ENCODE results near the gene IP6K3. TPM values are rescaled to one million over a fixed set of nuclear protein-coding genes. Genes with fewer than 3 reads are reported as not detected.

Gene IP6K3
- total and polyA plus RNA-seq, 4 experiments from 2014 or later = not detected

GRCh38 chr6:33730611-33731010 is 16.1 kb downstream of the IP6K3 start:
- Mint-ChIP-seq H3K36me3 (no peaks in the 10 kb centered on the region), H3K4me1 (peaks cover 0 to 6% (median 0%) of the 10 kb centered on the region in 4 donors), H3K4me3 (no peak overlapping the region), H3K27ac (no peak overlapping the region), H3K9me3 (peaks cover 0 to 3% (median 0%) of the 10 kb centered on the region in 8 donors), H3K27me3 (peaks cover 2 to 5% of the 10 kb centered on the region in 2 donors)
- POLR2A ChIA-PET (ENCODE audit: partially characterized antibody) = no interaction called here
- no peaks in the 10 kb centered on the region for H3K9me3 ChIP-seq (ENCODE audit: control insufficient read depth in 1 of 2, low read length in 2 of 2)
- no peaks in the 10 kb centered on the region for H3K4me1 ChIP-seq (ENCODE audit: insufficient read depth, low read length)
- DNase-seq = no peak
- CTCF ChIA-PET (ENCODE audit: partially characterized antibody) = no interaction called here
- H3K4me3 ChIP-seq (ENCODE audit: low read length in 2 of 2) = no peak overlapping the region
- no peak overlapping the region for H3K27ac ChIP-seq (ENCODE audit: low read depth, low read length)
- intact Hi-C loops (cut with micrococcal nuclease) = no loop called here
- no peaks in the 10 kb centered on the region for H3K36me3 ChIP-seq (ENCODE audit: insufficient read depth, low read length)
- H3K27me3 ChIP-seq (ENCODE audit: insufficient read depth, low read length) = no peaks in the 10 kb centered on the region

- DNase-seq = no peak
- H3K27ac Mint-ChIP-seq = peak overlapping the region in 1 of 7 donors; percentile 2
Measured at GRCh38 chr6:33729059-33729458, 17.6 kb downstream of the IP6K3 start.

GRCh38 chr6:33728438-33728837 is 18.3 kb downstream of the IP6K3 start:
- CTCF ChIA-PET (ENCODE audit: partially characterized antibody) = no interaction called here

More at GRCh38 chr6:33729059-33729458, 17.6 kb downstream of the IP6K3 start:
- H3K4me1 ChIP-seq (ENCODE audit: insufficient read depth, low read length) = peaks cover 7% of the 10 kb centered on the region
- H3K4me3 Mint-ChIP-seq = no peak overlapping the region
- no peaks in the 10 kb centered on the region for H3K27me3 ChIP-seq (ENCODE audit: insufficient read depth, low read length)
- CTCF ChIA-PET (ENCODE audit: partially characterized antibody) = no interaction called here
- no peaks in the 10 kb centered on the region for H3K9me3 ChIP-seq (ENCODE audit: control insufficient read depth in 1 of 2, low read length in 2 of 2)
- H3K27me3 Mint-ChIP-seq = peaks cover 5 to 6% of the 10 kb centered on the region in 2 donors
- no peak overlapping the region for H3K27ac ChIP-seq (ENCODE audit: low read depth, low read length)
- H3K4me1 Mint-ChIP-seq = peaks cover 5 to 13% (median 7%) of the 10 kb centered on the region in 4 donors
- H3K9me3 Mint-ChIP-seq = peaks cover 0 to 3% (median 0%) of the 10 kb centered on the region in 8 donors
- POLR2A ChIA-PET (ENCODE audit: partially characterized antibody) = interaction anchor here (0.6 kb wide), 1 partner anchor 12 kb away, joined by 3 read pairs; no protein-coding TSS in a partner anchor
- no peak overlapping the region for H3K4me3 ChIP-seq (ENCODE audit: low read length in 2 of 2)
- intact Hi-C loops (cut with micrococcal nuclease) = no loop called here
- H3K36me3 Mint-ChIP-seq = no peaks in the 10 kb centered on the region
- no peaks in the 10 kb centered on the region for H3K36me3 ChIP-seq (ENCODE audit: insufficient read depth, low read length)

GRCh38 chr6:33727932-33728331 is 18.8 kb downstream of the IP6K3 start:
- intact Hi-C loops (cut with micrococcal nuclease) = no loop called here
- CTCF ChIA-PET (ENCODE audit: partially characterized antibody) = no interaction called here
- H3K4me1 Mint-ChIP-seq = peaks cover 8 to 20% (median 12%) of the 10 kb centered on the region in 4 donors

More at GRCh38 chr6:33728438-33728837, 18.3 kb downstream of the IP6K3 start:
- POLR2A ChIA-PET (ENCODE audit: partially characterized antibody) = no interaction called here
- H3K27ac Mint-ChIP-seq = peak overlapping the region in 1 of 7 donors; percentile 50
- peaks cover 6 to 9% of the 10 kb centered on the region in 2 donors for H3K27me3 Mint-ChIP-seq
- peaks cover 0 to 3% (median 0%) of the 10 kb centered on the region in 8 donors for H3K9me3 Mint-ChIP-seq
- H3K4me1 Mint-ChIP-seq = peaks cover 8 to 19% (median 12%) of the 10 kb centered on the region in 4 donors
- no peaks in the 10 kb centered on the region for H3K36me3 ChIP-seq (ENCODE audit: insufficient read depth, low read length)
- no peak overlapping the region for H3K27ac ChIP-seq (ENCODE audit: low read depth, low read length)
- no peak overlapping the region for H3K4me3 Mint-ChIP-seq
- peaks cover 11% of the 10 kb centered on the region for H3K4me1 ChIP-seq (ENCODE audit: insufficient read depth, low read length)
- H3K27me3 ChIP-seq (ENCODE audit: insufficient read depth, low read length) = no peaks in the 10 kb centered on the region
- no peak for DNase-seq
- no peak overlapping the region for H3K4me3 ChIP-seq (ENCODE audit: low read length in 2 of 2)
- intact Hi-C loops (cut with micrococcal nuclease) = no loop called here
- no peaks in the 10 kb centered on the region for H3K9me3 ChIP-seq (ENCODE audit: control insufficient read depth in 1 of 2, low read length in 2 of 2)
- no peaks in the 10 kb centered on the region for H3K36me3 Mint-ChIP-seq

GRCh38 chr6:33727126-33727525 is 19.6 kb downstream of the IP6K3 start:
- intact Hi-C loops (cut with micrococcal nuclease) = no loop called here
- Histone ChIP-seq H3K4me1 (ENCODE audit: insufficient read depth, low read length) (peaks cover 11% of the 10 kb centered on the region), H3K27me3 (ENCODE audit: insufficient read depth, low read length) (peaks cover 3% of the 10 kb centered on the region), H3K36me3 (ENCODE audit: insufficient read depth, low read length) (no peaks in the 10 kb centered on the region), H3K4me3 (ENCODE audit: low read length in 2 of 2) (no peak overlapping the region), H3K9me3 (ENCODE audit: control insufficient read depth in 1 of 2, low read length in 2 of 2) (no peaks in the 10 kb centered on the region), H3K27ac (ENCODE audit: low read depth, low read length) (no peak overlapping the region)
- no peak for DNase-seq
- no peaks in the 10 kb centered on the region for H3K36me3 Mint-ChIP-seq
- H3K9me3 Mint-ChIP-seq = peaks cover 0 to 3% (median 0%) of the 10 kb centered on the region in 8 donors
- H3K4me1 Mint-ChIP-seq = peaks cover 8 to 20% (median 12%) of the 10 kb centered on the region in 4 donors
- H3K27me3 Mint-ChIP-seq = peaks cover 7 to 10% of the 10 kb centered on the region in 2 donors
- POLR2A ChIA-PET (ENCODE audit: partially characterized antibody) = no interaction called here
- H3K4me3 Mint-ChIP-seq = no peak overlapping the region
- CTCF ChIA-PET (ENCODE audit: partially characterized antibody) = no interaction called here
- H3K27ac Mint-ChIP-seq = no peak overlapping the region

More at GRCh38 chr6:33727932-33728331, 18.8 kb downstream of the IP6K3 start:
- H3K4me3 ChIP-seq (ENCODE audit: low read length in 2 of 2) = no peak overlapping the region
- POLR2A ChIA-PET (ENCODE audit: partially characterized antibody) = no interaction called here
- Mint-ChIP-seq H3K27ac (no peak overlapping the region), H3K36me3 (no peaks in the 10 kb centered on the region), H3K9me3 (peaks cover 0 to 3% (median 0%) of the 10 kb centered on the region in 8 donors), H3K27me3 (peaks cover 6 to 10% of the 10 kb centered on the region in 2 donors), H3K4me3 (no peak overlapping the region)
- no peaks in the 10 kb centered on the region for H3K36me3 ChIP-seq (ENCODE audit: insufficient read depth, low read length)
- peaks cover 11% of the 10 kb centered on the region for H3K4me1 ChIP-seq (ENCODE audit: insufficient read depth, low read length)
- no peak overlapping the region for H3K27ac ChIP-seq (ENCODE audit: low read depth, low read length)
- H3K27me3 ChIP-seq (ENCODE audit: insufficient read depth, low read length) = no peaks in the 10 kb centered on the region
- no peaks in the 10 kb centered on the region for H3K9me3 ChIP-seq (ENCODE audit: control insufficient read depth in 1 of 2, low read length in 2 of 2)
- no peak for DNase-seq

GRCh38 chr6:33726696-33727095 is 20.0 kb downstream of the IP6K3 start:
- ChIA-PET CTCF (ENCODE audit: partially characterized antibody) (no interaction called here), POLR2A (ENCODE audit: partially characterized antibody) (interaction anchor here (1.2 kb wide), 1 partner anchor 11 kb away, joined by 3 read pairs; no protein-coding TSS in a partner anchor)
- H3K4me1 ChIP-seq (ENCODE audit: insufficient read depth, low read length) = peaks cover 11% of the 10 kb centered on the region
- peaks cover 0 to 3% (median 0%) of the 10 kb centered on the region in 8 donors for H3K9me3 Mint-ChIP-seq
- DNase-seq = no peak
- no peak overlapping the region for H3K4me3 ChIP-seq (ENCODE audit: low read length in 2 of 2)
- no peak overlapping the region for H3K27ac Mint-ChIP-seq
- peaks cover 8 to 20% (median 12%) of the 10 kb centered on the region in 4 donors for H3K4me1 Mint-ChIP-seq
- H3K27me3 ChIP-seq (ENCODE audit: insufficient read depth, low read length) = peaks cover 3% of the 10 kb centered on the region
- no peaks in the 10 kb centered on the region for H3K36me3 ChIP-seq (ENCODE audit: insufficient read depth, low read length)
- no peaks in the 10 kb centered on the region for H3K36me3 Mint-ChIP-seq
- no peak overlapping the region for H3K4me3 Mint-ChIP-seq
- H3K27ac ChIP-seq (ENCODE audit: low read depth, low read length) = no peak overlapping the region
- intact Hi-C loops (cut with micrococcal nuclease) = no loop called here
- no peaks in the 10 kb centered on the region for H3K9me3 ChIP-seq (ENCODE audit: control insufficient read depth in 1 of 2, low read length in 2 of 2)
- H3K27me3 Mint-ChIP-seq = peaks cover 7 to 10% of the 10 kb centered on the region in 2 donors

- POLR2A ChIA-PET (ENCODE audit: partially characterized antibody) = interaction anchor here (1.2 kb wide), 1 partner anchor 11 kb away, joined by 3 read pairs; no protein-coding TSS in a partner anchor
- H3K9me3 Mint-ChIP-seq = peaks cover 0 to 3% (median 0%) of the 10 kb centered on the region in 8 donors
- peaks cover 11% of the 10 kb centered on the region for H3K4me1 ChIP-seq (ENCODE audit: insufficient read depth, low read length)
Measured at GRCh38 chr6:33725891-33726673, 20.6 kb downstream of the IP6K3 start.

More at GRCh38 chr6:33725891-33726673, 20.6 kb downstream of the IP6K3 start:
- Mint-ChIP-seq H3K36me3 (no peaks in the 10 kb centered on the region), H3K4me3 (no peak overlapping the region), H3K27ac (no peak overlapping the region), H3K27me3 (peaks cover 7 to 10% of the 10 kb centered on the region in 2 donors), H3K4me1 (peaks cover 8 to 20% (median 12%) of the 10 kb centered on the region in 4 donors)
- intact Hi-C loops (cut with micrococcal nuclease) = no loop called here
- Histone ChIP-seq H3K27me3 (ENCODE audit: insufficient read depth, low read length) (peaks cover 5% of the 10 kb centered on the region), H3K9me3 (ENCODE audit: control insufficient read depth in 1 of 2, low read length in 2 of 2) (no peaks in the 10 kb centered on the region), H3K36me3 (ENCODE audit: insufficient read depth, low read length) (no peaks in the 10 kb centered on the region), H3K4me3 (ENCODE audit: low read length in 2 of 2) (no peak overlapping the region), H3K27ac (ENCODE audit: low read depth, low read length) (no peak overlapping the region)
- CTCF ChIA-PET (ENCODE audit: partially characterized antibody) = no interaction called here
- no peak for DNase-seq

Data from CD4-positive, alpha-beta memory T cell (primary cell).